ENCODE results near the gene PAX2. TPM values are rescaled to one million over a fixed set of nuclear protein-coding genes. Genes with fewer than 3 reads are reported as not detected.

Gene PAX2
- total RNA-seq, 1 experiment from 2014 or later = not detected

- Histone ChIP-seq H4K20me1 (ENCODE audit: insufficient read depth) (no peaks in the 10 kb centered on the region), H3K4me1 (replicated peaks; ENCODE audit: insufficient read depth) (no peaks in the 10 kb centered on the region), H2AFZ (no peak overlapping the region), H3K27ac (no peak overlapping the region), H3F3A (ENCODE audit: insufficient read depth, low read depth) (no peaks in the 10 kb centered on the region), H3K27me3 (ENCODE audit: insufficient read depth, low read depth) (peaks cover 47% of the 10 kb centered on the region), H3K36me3 (ENCODE audit: low read depth) (no peaks in the 10 kb centered on the region), H3K9me3 (ENCODE audit: insufficient read depth, low read depth) (no peaks in the 10 kb centered on the region), H3K79me2 (ENCODE audit: low read depth) (no peaks in the 10 kb centered on the region), H3K4me3 (no peak overlapping the region), H3K9me2 (ENCODE audit: insufficient read depth) (no peaks in the 10 kb centered on the region), H3K4me2 (no peak overlapping the region)
- no TSS peak for BruUV-seq (replicated peaks)
- no peak for DNase-seq
- POLR2A ChIA-PET (ENCODE audit: unreplicated experiment) = no interaction called here
- intact Hi-C loops (cut with micrococcal nuclease; ENCODE audit: unreplicated experiment) = no loop called here
- CTCF ChIA-PET = no interaction called here
- TF ChIP-seq EZH2 (IDR thresholded peaks at IDR 0.05; ENCODE audit: low read depth) = no peak
- TF ChIP-seq, protein P1, sequence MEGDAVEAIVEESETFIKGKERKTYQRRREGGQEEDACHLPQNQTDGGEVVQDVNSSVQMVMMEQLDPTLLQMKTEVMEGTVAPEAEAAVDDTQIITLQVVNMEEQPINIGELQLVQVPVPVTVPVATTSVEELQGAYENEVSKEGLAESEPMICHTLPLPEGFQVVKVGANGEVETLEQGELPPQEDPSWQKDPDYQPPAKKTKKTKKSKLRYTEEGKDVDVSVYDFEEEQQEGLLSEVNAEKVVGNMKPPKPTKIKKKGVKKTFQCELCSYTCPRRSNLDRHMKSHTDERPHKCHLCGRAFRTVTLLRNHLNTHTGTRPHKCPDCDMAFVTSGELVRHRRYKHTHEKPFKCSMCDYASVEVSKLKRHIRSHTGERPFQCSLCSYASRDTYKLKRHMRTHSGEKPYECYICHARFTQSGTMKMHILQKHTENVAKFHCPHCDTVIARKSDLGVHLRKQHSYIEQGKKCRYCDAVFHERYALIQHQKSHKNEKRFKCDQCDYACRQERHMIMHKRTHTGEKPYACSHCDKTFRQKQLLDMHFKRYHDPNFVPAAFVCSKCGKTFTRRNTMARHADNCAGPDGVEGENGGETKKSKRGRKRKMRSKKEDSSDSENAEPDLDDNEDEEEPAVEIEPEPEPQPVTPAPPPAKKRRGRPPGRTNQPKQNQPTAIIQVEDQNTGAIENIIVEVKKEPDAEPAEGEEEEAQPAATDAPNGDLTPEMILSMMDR (conservative IDR thresholded peaks at IDR 0.05) = no peak
Observed at GRCh38 chr10:100709146-100710082, 36.0 kb upstream of the PAX2 start.

- CTCF ChIA-PET = no interaction called here
- Histone ChIP-seq H4K20me1 (ENCODE audit: insufficient read depth) (no peaks in the 10 kb centered on the region), H3K9me3 (ENCODE audit: insufficient read depth, low read depth) (no peaks in the 10 kb centered on the region), H3F3A (ENCODE audit: insufficient read depth, low read depth) (no peaks in the 10 kb centered on the region), H3K4me2 (no peak overlapping the region), H3K79me2 (ENCODE audit: low read depth) (no peaks in the 10 kb centered on the region), H3K4me1 (replicated peaks; ENCODE audit: insufficient read depth) (no peaks in the 10 kb centered on the region), H3K4me3 (no peak overlapping the region), H2AFZ (no peak overlapping the region), H3K27ac (no peak overlapping the region), H3K27me3 (ENCODE audit: insufficient read depth, low read depth) (peaks cover 52% of the 10 kb centered on the region), H3K9me2 (ENCODE audit: insufficient read depth) (no peaks in the 10 kb centered on the region), H3K36me3 (ENCODE audit: low read depth) (no peaks in the 10 kb centered on the region)
- no peak for DNase-seq
- POLR2A ChIA-PET (ENCODE audit: unreplicated experiment) = no interaction called here
- no TSS peak for BruUV-seq (replicated peaks)
- intact Hi-C loops (cut with micrococcal nuclease; ENCODE audit: unreplicated experiment) = no loop called here
- TF ChIP-seq EZH2 (IDR thresholded peaks at IDR 0.05; ENCODE audit: low read depth) = no peak
- TF ChIP-seq, protein P1 (conservative IDR thresholded peaks at IDR 0.05) = no peak
Observed at GRCh38 chr10:100710151-100710871, 35.1 kb upstream of the PAX2 start.

DNA sequence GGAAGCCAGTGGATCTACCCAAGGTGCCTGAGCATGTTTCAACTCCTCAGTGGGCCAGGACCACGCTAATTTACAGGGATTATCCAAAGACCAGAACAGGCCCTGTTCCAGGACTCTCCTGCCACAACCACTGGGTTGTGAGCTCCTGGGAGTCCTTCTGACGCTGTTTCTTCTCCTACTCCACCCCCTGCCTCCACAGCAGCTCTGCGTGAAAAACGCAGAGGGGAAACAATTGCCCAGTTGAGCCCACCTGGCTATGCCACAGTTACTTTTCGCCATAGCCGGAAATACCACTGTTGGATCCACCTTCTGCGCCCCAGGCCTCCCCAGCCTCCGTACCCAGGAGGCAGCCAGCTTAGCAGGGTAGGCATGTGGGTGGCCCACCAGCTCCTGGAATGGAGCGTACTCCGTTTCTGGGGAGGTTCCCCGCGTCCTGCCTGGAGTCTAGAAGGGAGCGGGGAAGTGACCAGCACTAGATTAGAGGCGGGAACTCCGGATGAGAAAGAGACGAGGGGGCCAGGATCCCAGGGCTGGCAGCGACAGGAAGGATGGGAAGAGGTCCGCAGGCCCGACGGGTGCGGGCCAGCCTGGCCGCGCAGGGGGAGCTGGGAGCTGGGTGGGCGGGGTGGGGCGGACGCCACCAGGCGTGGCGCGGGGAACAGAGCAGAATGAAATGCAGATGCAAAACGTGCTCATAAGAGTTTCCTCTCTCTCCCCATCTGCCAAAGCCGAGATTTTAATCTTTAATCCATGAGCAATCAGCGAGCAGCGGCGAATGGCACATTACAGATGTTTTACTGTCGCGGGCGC lies 32.1 kb upstream of the PAX2 start:
- no peak overlapping the region for H3K4me2 ChIP-seq
- no peaks in the 10 kb centered on the region for H3K9me3 ChIP-seq (ENCODE audit: insufficient read depth, low read depth)
- no peaks in the 10 kb centered on the region for H3K4me1 ChIP-seq (replicated peaks; ENCODE audit: insufficient read depth)
- TF ChIP-seq, protein P1 (conservative IDR thresholded peaks at IDR 0.05) = no peak
- TF ChIP-seq EZH2 (IDR thresholded peaks at IDR 0.05; ENCODE audit: low read depth) = no peak
- no peaks in the 10 kb centered on the region for H3K79me2 ChIP-seq (ENCODE audit: low read depth)
- DNase-seq = no peak
- intact Hi-C loops (cut with micrococcal nuclease; ENCODE audit: unreplicated experiment) = no loop called here
- H3K9me2 ChIP-seq (ENCODE audit: insufficient read depth) = no peaks in the 10 kb centered on the region
- ChIA-PET CTCF (interaction anchor here (0.7 kb wide), 2 partner anchors 136 to 230 kb away, joined by 3 to 4 read pairs; no protein-coding TSS in a partner anchor), POLR2A (ENCODE audit: unreplicated experiment) (no interaction called here)
- no peak overlapping the region for H3K4me3 ChIP-seq
- H2AFZ ChIP-seq = no peak overlapping the region
- no peaks in the 10 kb centered on the region for H4K20me1 ChIP-seq (ENCODE audit: insufficient read depth)
- no peaks in the 10 kb centered on the region for H3K36me3 ChIP-seq (ENCODE audit: low read depth)
- H3K27ac ChIP-seq = no peak overlapping the region
- peaks cover 52% of the 10 kb centered on the region for H3K27me3 ChIP-seq (ENCODE audit: insufficient read depth, low read depth)
- no TSS peak for BruUV-seq (replicated peaks)
- H3F3A ChIP-seq (ENCODE audit: insufficient read depth, low read depth) = no peaks in the 10 kb centered on the region

Data from PC-9 (cell line).